SK-N-SH (cell line): ENCODE results near the gene RBMS3. TPM values are rescaled to one million over a fixed set of nuclear protein-coding genes. Genes with fewer than 3 reads are reported as not detected.

ENCODE experiments used
- CTCF ChIA-PET: fragments of 300-600, 350-600 bp; formaldehyde crosslinking; extraction: SDS; loops from one replicate; lab custom pipeline; 2021; lab: Yijun Ruan, JAX
- POLR2A ChIA-PET: fragments of 350-600 bp; sonication (Branson Sonifier 250); formaldehyde crosslinking; extraction: SDS; loops from one replicate; lab custom pipeline; 2020; ENCODE audit warnings: antibody characterized with exemption, inconsistent platforms; lab: Yijun Ruan, JAX
- DNase-seq: peaks from one replicate; pipeline ENCODE4 v3.0.0; 2012
- H2AFZ ChIP-seq: fragments of 200-600 bp; sonication (generic); 2 replicates; pipeline ENCODE4 v1.8.1; 2016; ENCODE audit warnings: antibody characterized with exemption, mild to moderate bottlenecking, low read depth
- H3F3A ChIP-seq: fragments of 200-600 bp; sonication (generic); replicated peaks from 2 replicates; pipeline ENCODE3; 2016; ENCODE audit warnings: antibody characterized with exemption, mild to moderate bottlenecking; ENCODE audit not compliant: insufficient read depth
- H3K27ac ChIP-seq, 2 experiments: fragments of 200-500 bp in 1 of 2; fragments of 200-600 bp in 1 of 2; sonication (Bioruptor generic) in 1 of 2; sonication (generic), shearing (Covaris generic) in 1 of 2; 2 replicates each; pipeline versions ENCODE4 v1.5.1 to v1.6.1; 2014 to 2016; ENCODE audit warnings: low read depth in 2 of 2, inconsistent platforms in 1 of 2, low read length in 1 of 2, mild to moderate bottlenecking in 1 of 2, mixed read lengths in 1 of 2
- H3K27me3 ChIP-seq: fragments of 200-600 bp; sonication (generic), shearing (Covaris generic); 2 replicates; pipeline ENCODE4 v1.6.1; 2016; ENCODE audit warnings: mixed run types; ENCODE audit not compliant: insufficient read depth
- H3K36me3 ChIP-seq, 2 experiments: fragments of 200-500 bp in 1 of 2; fragments of 200-600 bp in 1 of 2; sonication (Bioruptor generic) in 1 of 2; sonication (generic) in 1 of 2; replicated peaks in 1 of 2; 2 replicates each; pipeline versions ENCODE3 to v1.5.1; 2014 to 2016; ENCODE audit warnings: low read length in 1 of 2, mild to moderate bottlenecking in 1 of 2; ENCODE audit not compliant: insufficient read depth in 2 of 2, control insufficient read depth in 1 of 2
- H3K4me1 ChIP-seq, 2 experiments: fragments of 200-500 bp in 1 of 2; fragments of 200-600 bp in 1 of 2; sonication (Bioruptor generic) in 1 of 2; sonication (generic), shearing (Covaris generic) in 1 of 2; 2 replicates each; pipeline versions ENCODE4 v1.5.1 to v1.6.1; 2014 to 2016; ENCODE audit warnings: low read depth in 1 of 2, low read length in 1 of 2, mixed run types in 1 of 2; ENCODE audit not compliant: insufficient read depth in 2 of 2, control insufficient read depth in 1 of 2
- H3K4me2 ChIP-seq: fragments of 200-600 bp; sonication (generic), shearing (Covaris generic); 2 replicates; pipeline ENCODE4 v1.6.1; 2017; ENCODE audit warnings: mixed run types
- H3K4me3 ChIP-seq, 2 experiments: fragments of 200-500 bp in 1 of 2; fragments of 200-600 bp in 1 of 2; sonication (Bioruptor generic) in 1 of 2; sonication (generic), shearing (Covaris generic) in 1 of 2; 2 replicates each; pipeline versions ENCODE4 v1.5.1 to v1.8.1; 2014 to 2016; ENCODE audit warnings: low read depth in 2 of 2, inconsistent platforms in 1 of 2, low read length in 1 of 2, mild to moderate bottlenecking in 1 of 2, mixed read lengths in 1 of 2, moderate library complexity in 1 of 2
- H3K79me2 ChIP-seq: fragments of 200-600 bp; sonication (generic); 2 replicates; pipeline ENCODE4 v1.8.1; 2017; ENCODE audit warnings: mild to moderate bottlenecking; ENCODE audit not compliant: insufficient read depth
- H3K9ac ChIP-seq: fragments of 200-600 bp; sonication (generic); 2 replicates; pipeline ENCODE4 v1.6.1; 2017; ENCODE audit warnings: mixed run types
- H3K9me2 ChIP-seq: fragments of 200-600 bp; sonication (generic); 2 replicates; pipeline ENCODE4 v1.6.1; 2017; ENCODE audit warnings: mixed run types
- H3K9me3 ChIP-seq: fragments of 200-600 bp; sonication (generic); 2 replicates; pipeline ENCODE4 v1.6.1; 2017; ENCODE audit warnings: mixed run types, mild to moderate bottlenecking, moderate library complexity
- H4K20me1 ChIP-seq: fragments of 200-600 bp; sonication (generic); 2 replicates; pipeline ENCODE4 v1.6.1; 2017; ENCODE audit warnings: mild to moderate bottlenecking, mixed run types; ENCODE audit not compliant: insufficient read depth
- ELF1 ChIP-seq: IDR thresholded peaks from 2 replicates; pipeline ENCODE4 v1.4.0; 2012
- EP300 ChIP-seq, 2 experiments: IDR thresholded peaks; 2 replicates each; pipeline versions ENCODE4 v1.4.0 to v1.6.1; 2012; ENCODE audit warnings: borderline replicate concordance in 1 of 2, low read depth in 1 of 2, low read length in 1 of 2
- EZH2phosphoT487 ChIP-seq: fragments of 200-600 bp; sonication (generic); IDR thresholded peaks from 2 replicates; pipeline ENCODE4 v1.6.1; 2017; ENCODE audit warnings: low read depth, mixed run types, mild to moderate bottlenecking, antibody characterized with exemption, moderate library complexity, borderline replicate concordance
- FOSL2 ChIP-seq: IDR thresholded peaks from 2 replicates; pipeline ENCODE4 v1.4.0; 2012; ENCODE audit warnings: low read depth, mild to moderate bottlenecking, moderate library complexity, borderline replicate concordance
- FOXJ3 ChIP-seq: sonication (generic); formaldehyde crosslinking; IDR thresholded peaks from 2 replicates; pipeline ENCODE4 v1.5.1; 2020; ENCODE audit warnings: mild to moderate bottlenecking, missing genetic modification reagents
- FOXM1 ChIP-seq: IDR thresholded peaks from 2 replicates; pipeline ENCODE4 v1.4.0; 2012; ENCODE audit warnings: low read depth, mild to moderate bottlenecking
- GATA2 ChIP-seq: sonication (generic); formaldehyde crosslinking; IDR thresholded peaks from 2 replicates; pipeline ENCODE4 v1.5.0; 2020; ENCODE audit warnings: mild to moderate bottlenecking, missing genetic modification reagents
- JUND ChIP-seq: IDR thresholded peaks from 2 replicates; pipeline ENCODE4 v1.4.0; 2012
- MEF2A ChIP-seq: IDR thresholded peaks from 2 replicates; pipeline ENCODE4 v1.4.0; 2012; ENCODE audit warnings: low read depth, borderline replicate concordance
- NFIC ChIP-seq: IDR thresholded peaks from 2 replicates; pipeline ENCODE4 v1.4.0; 2012; ENCODE audit warnings: borderline replicate concordance
- PBX3 ChIP-seq: IDR thresholded peaks from 2 replicates; pipeline ENCODE4; 2012
- RCOR1 ChIP-seq: fragments of 150-350 bp; IDR thresholded peaks from 2 replicates; pipeline ENCODE4 v1.6.1; 2017; ENCODE audit warnings: antibody characterized with exemption, low read length
- TAF1 ChIP-seq: IDR thresholded peaks from 2 replicates; pipeline ENCODE4 v1.6.1; 2012; ENCODE audit warnings: low read depth, mild to moderate bottlenecking, low read length, moderate library complexity, borderline replicate concordance
- TCF12 ChIP-seq: IDR thresholded peaks from 2 replicates; pipeline ENCODE4 v1.4.0; 2012
- WGBS: methylation state at CpG from one replicate; pipeline ENCODE4 v1.1.6; 2017; ENCODE audit warnings: low lambda C conversion rate; 5-methylcytosine and 5-hydroxymethylcytosine counted together
- polyA plus RNA-seq, 3 experiments: library from polyadenylated mRNA; depleted of rRNA; stranded (reverse); fragments of >200 nt; gene quantifications; 2 replicates each; pipeline ENCODE4 v1.2.3, GENCODE V29; 2012
- TF ChIP-seq, protein P1 (sequence below): IDR thresholded peaks from 2 replicates; pipeline ENCODE4 v1.6.1; 2012; ENCODE audit warnings: mild to moderate bottlenecking, low read depth, low read length, moderate library complexity

RBMS3 gene
- polyA plus RNA-seq, 1 of the 3 experiments (the other 2 are of a cell fraction) = 8.2 TPM

- WGBS = 50% methylated on average over 4 of the region's 4 CpGs
- H3K27ac ChIP-seq = peak overlapping the region in 1 of 2 experiments; percentile 68; a peak in 2 of 4 replicates
- DNase-seq = no peak
- H3K9ac ChIP-seq = no peak overlapping the region
- H3K79me2 ChIP-seq = peaks cover 4% of the 10 kb centered on the region; the same call in 1 of the 2 replicates
- peaks cover 8 to 18% of the 10 kb centered on the region in 2 experiments; a peak in 3 of 4 replicates for H3K4me1 ChIP-seq
- no peak for TF ChIP-seq RCOR1
- TF ChIP-seq EP300 (IDR thresholded peaks at IDR 0.05; ENCODE audit: borderline replicate concordance in 1 of 2, low read depth in 1 of 2, low read length in 1 of 2) = no peak
- TF ChIP-seq ELF1 = no peak
- no peak for TF ChIP-seq FOXJ3 (CRISPR knock-in tag)
- TF ChIP-seq TAF1 = no peak
- TF ChIP-seq MEF2A = no peak
- no peak for TF ChIP-seq FOXM1
- TF ChIP-seq FOSL2 = no peak
- TF ChIP-seq NFIC = no peak
- TF ChIP-seq, protein P1, sequence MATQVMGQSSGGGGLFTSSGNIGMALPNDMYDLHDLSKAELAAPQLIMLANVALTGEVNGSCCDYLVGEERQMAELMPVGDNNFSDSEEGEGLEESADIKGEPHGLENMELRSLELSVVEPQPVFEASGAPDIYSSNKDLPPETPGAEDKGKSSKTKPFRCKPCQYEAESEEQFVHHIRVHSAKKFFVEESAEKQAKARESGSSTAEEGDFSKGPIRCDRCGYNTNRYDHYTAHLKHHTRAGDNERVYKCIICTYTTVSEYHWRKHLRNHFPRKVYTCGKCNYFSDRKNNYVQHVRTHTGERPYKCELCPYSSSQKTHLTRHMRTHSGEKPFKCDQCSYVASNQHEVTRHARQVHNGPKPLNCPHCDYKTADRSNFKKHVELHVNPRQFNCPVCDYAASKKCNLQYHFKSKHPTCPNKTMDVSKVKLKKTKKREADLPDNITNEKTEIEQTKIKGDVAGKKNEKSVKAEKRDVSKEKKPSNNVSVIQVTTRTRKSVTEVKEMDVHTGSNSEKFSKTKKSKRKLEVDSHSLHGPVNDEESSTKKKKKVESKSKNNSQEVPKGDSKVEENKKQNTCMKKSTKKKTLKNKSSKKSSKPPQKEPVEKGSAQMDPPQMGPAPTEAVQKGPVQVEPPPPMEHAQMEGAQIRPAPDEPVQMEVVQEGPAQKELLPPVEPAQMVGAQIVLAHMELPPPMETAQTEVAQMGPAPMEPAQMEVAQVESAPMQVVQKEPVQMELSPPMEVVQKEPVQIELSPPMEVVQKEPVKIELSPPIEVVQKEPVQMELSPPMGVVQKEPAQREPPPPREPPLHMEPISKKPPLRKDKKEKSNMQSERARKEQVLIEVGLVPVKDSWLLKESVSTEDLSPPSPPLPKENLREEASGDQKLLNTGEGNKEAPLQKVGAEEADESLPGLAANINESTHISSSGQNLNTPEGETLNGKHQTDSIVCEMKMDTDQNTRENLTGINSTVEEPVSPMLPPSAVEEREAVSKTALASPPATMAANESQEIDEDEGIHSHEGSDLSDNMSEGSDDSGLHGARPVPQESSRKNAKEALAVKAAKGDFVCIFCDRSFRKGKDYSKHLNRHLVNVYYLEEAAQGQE = no peak
- no peak overlapping the region for H2AFZ ChIP-seq
- peaks cover 0 to 5% of the 10 kb centered on the region in 2 experiments for H3K36me3 ChIP-seq
- no peaks in the 10 kb centered on the region for H3K9me2 ChIP-seq
- no peak overlapping the region for H3K4me3 ChIP-seq
- no peak overlapping the region for H3K4me2 ChIP-seq
- H3F3A ChIP-seq = peaks cover 12% of the 10 kb centered on the region
- H3K9me3 ChIP-seq = no peaks in the 10 kb centered on the region
- CTCF ChIA-PET = interaction anchor here (0.9 to 1.3 kb wide), 4 partner anchors 23 to 535 kb away, joined by 3 read pairs; no protein-coding TSS in a partner anchor
- H3K27me3 ChIP-seq = no peaks in the 10 kb centered on the region
- POLR2A ChIA-PET = no interaction called here
- H4K20me1 ChIP-seq = no peaks in the 10 kb centered on the region
Measured at GRCh38 chr3:29679944-29680343, 399.1 kb downstream of the RBMS3 start.

- peak overlapping the region; percentile 28; the same call in 1 of the 2 replicates for H3K9ac ChIP-seq
- H4K20me1 ChIP-seq = no peaks in the 10 kb centered on the region
- peaks cover 0 to 5% of the 10 kb centered on the region in 2 experiments for H3K36me3 ChIP-seq
- CTCF ChIA-PET = no interaction called here
- no peaks in the 10 kb centered on the region for H3K27me3 ChIP-seq
- no peaks in the 10 kb centered on the region for H3K9me2 ChIP-seq
- WGBS = 72% methylated on average over 5 of the region's 5 CpGs
- DNase-seq = no peak
- peaks cover 18% of the 10 kb centered on the region for H3F3A ChIP-seq
- peaks cover 25% of the 10 kb centered on the region for H3K79me2 ChIP-seq
- H2AFZ ChIP-seq = no peak overlapping the region; the same call in 1 of the 2 replicates
- peak overlapping the region; percentile 35 for H3K4me2 ChIP-seq
- POLR2A ChIA-PET = no interaction called here
- no peak overlapping the region for H3K4me3 ChIP-seq
- H3K9me3 ChIP-seq = no peaks in the 10 kb centered on the region
- peak; percentile 38 for TF ChIP-seq GATA2 (CRISPR knock-in tag)
- TF ChIP-seq FOSL2 = 0 out of 2 replicates have a peak, but pooled peaks have one; percentile 14
- TF ChIP-seq TCF12 = peak; percentile 27; the same call in 1 of the 2 replicates
- peak; percentile 89 for TF ChIP-seq PBX3
- peak in 1 of 2 experiments; percentile 60; a peak in 2 of 4 replicates for TF ChIP-seq EP300 (IDR thresholded peaks at IDR 0.05; ENCODE audit: borderline replicate concordance in 1 of 2, low read depth in 1 of 2, low read length in 1 of 2)
- no peak for TF ChIP-seq EZH2phosphoT487
- TF ChIP-seq MEF2A = no peak
- no peak for TF ChIP-seq TAF1
- TF ChIP-seq JUND = 0 out of 2 replicates have a peak, but pooled peaks have one; percentile 27
- TF ChIP-seq ELF1 = no peak
- H3K27ac ChIP-seq = peak overlapping the region; percentile 64 to 73
- H3K4me1 ChIP-seq = peaks cover 12 to 33% of the 10 kb centered on the region in 2 experiments; a peak in 3 of 4 replicates
Measured at GRCh38 chr3:29683018-29683993, 402.4 kb downstream of the RBMS3 start.
